Measurements from ENCODE around the gene TOP3B. TPM values are rescaled to one million over a fixed set of nuclear protein-coding genes. Genes with fewer than 3 reads are reported as not detected.

TOP3B gene
- total RNA-seq, 1 donor from 2014 or later = 32.1 TPM

DNA sequence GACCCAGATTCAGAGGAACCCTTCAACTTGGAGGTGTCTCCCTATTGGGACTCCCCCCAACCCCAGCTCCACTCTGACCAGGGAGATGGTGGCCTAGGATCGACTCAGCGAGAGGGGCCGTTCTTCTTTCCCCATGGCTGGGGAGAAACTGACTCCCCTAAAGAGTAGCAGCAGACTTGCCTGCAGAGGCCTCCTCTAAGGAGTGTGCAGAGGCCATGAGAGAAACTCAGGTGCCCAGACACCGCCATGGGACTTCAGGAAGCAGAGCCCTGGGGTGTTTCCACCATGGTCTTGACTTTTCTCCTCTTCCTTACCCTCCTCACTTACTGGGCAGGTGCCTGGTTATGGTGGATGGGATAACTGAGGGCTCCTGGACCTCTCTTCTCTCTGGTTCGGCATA lies 2.6 kb upstream of the TOP3B start:
- Histone ChIP-seq H3K4me3 (no peak overlapping the region), H3K27me3 (ENCODE audit: low read depth) (peaks cover 1% of the 10 kb centered on the region), H3K9me3 (no peaks in the 10 kb centered on the region), H3K36me3 (no peaks in the 10 kb centered on the region), H3K4me1 (peaks cover 26% of the 10 kb centered on the region), H3K27ac (no peak overlapping the region)
- ATAC-seq = no peak
- no peak for DNase-seq
- intact Hi-C loops (cut with DNase I) = no loop called here
- TF ChIP-seq, protein P1, sequence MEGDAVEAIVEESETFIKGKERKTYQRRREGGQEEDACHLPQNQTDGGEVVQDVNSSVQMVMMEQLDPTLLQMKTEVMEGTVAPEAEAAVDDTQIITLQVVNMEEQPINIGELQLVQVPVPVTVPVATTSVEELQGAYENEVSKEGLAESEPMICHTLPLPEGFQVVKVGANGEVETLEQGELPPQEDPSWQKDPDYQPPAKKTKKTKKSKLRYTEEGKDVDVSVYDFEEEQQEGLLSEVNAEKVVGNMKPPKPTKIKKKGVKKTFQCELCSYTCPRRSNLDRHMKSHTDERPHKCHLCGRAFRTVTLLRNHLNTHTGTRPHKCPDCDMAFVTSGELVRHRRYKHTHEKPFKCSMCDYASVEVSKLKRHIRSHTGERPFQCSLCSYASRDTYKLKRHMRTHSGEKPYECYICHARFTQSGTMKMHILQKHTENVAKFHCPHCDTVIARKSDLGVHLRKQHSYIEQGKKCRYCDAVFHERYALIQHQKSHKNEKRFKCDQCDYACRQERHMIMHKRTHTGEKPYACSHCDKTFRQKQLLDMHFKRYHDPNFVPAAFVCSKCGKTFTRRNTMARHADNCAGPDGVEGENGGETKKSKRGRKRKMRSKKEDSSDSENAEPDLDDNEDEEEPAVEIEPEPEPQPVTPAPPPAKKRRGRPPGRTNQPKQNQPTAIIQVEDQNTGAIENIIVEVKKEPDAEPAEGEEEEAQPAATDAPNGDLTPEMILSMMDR (IDR thresholded peaks at IDR 0.05) = no peak

DNA sequence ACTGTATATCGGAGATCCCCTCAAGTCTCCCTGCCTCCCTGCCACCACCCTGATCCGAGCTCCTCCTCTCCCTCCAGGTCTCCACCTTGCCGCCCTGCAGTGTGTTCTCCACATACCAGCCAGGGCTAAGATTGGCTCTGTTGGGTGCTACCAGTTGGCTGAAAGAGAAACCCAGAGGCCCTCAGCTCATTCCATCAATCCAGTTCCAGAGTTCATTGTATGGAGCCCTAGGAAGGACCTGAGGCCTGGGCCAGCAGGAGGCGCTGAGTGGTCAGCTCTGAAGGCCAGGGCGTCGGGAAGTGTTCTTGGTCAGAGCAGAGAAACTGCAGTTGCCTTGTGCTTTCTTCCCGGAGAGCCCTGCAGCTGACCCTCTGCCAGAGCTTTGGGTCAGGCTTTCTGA lies 2.2 kb upstream of the TOP3B start:
- H3K36me3 ChIP-seq = no peaks in the 10 kb centered on the region
- intact Hi-C loops (cut with DNase I) = no loop called here
- H3K27me3 ChIP-seq (ENCODE audit: low read depth) = no peaks in the 10 kb centered on the region
- no peak overlapping the region for H3K4me3 ChIP-seq
- H3K4me1 ChIP-seq = peaks cover 26% of the 10 kb centered on the region
- H3K9me3 ChIP-seq = no peaks in the 10 kb centered on the region
- no peak overlapping the region for H3K27ac ChIP-seq
- TF ChIP-seq, protein P1 (IDR thresholded peaks at IDR 0.05) = peak; percentile 15
- DNase-seq (no peak), ATAC-seq (no peak)

DNA sequence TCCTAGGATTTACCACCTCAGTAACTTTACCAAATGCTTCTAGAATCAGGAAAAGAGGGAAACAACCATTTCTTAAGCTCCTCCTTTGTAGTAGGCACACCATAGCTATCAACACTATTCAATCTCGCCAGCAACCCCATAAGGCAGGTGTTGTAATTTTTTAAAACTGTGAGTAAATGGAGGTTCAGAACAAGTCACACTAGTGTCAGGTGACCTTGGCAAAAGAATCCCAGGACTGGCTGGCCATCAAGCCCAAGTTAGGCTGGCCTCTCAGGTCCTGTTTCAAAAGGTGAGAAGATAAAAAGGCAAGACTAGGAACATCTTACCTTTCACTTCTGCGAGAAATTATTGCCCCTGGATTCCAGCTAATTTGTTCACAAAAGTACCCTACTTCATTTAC lies 713 bp downstream of the TOP3B start:
- Histone ChIP-seq H3K27ac (peak overlapping the region; percentile 86), H3K9me3 (no peaks in the 10 kb centered on the region), H3K27me3 (ENCODE audit: low read depth) (no peaks in the 10 kb centered on the region), H3K4me1 (peaks cover 26% of the 10 kb centered on the region), H3K36me3 (no peaks in the 10 kb centered on the region), H3K4me3 (peak overlapping the region; percentile 94)
- ATAC-seq (no peak), DNase-seq (no peak)
- intact Hi-C loops (cut with DNase I) = no loop called here
- TF ChIP-seq, protein P1 (IDR thresholded peaks at IDR 0.05) = no peak

DNA sequence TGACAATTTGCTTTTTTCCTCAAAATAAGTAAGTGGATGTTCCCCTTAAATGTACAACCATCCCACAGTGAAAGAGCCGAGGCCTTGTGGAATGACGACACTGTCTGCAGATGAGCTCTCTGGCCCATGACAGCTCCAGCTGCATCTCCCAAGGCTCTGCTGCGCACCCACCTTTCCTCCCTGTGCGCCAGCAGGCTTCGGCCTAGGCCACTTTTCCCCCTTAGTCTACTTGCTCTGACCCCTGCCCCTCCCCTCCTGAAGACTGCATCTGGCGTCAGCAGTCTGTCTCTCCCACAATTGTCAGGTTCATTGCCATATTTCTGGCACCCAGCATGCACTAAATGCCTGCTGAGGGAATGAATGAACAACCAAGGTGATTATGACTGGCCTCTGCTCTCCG lies 2.0 kb downstream of the TOP3B start:
- peaks cover 1% of the 10 kb centered on the region for H3K36me3 ChIP-seq
- ATAC-seq (no peak), DNase-seq (no peak)
- no peak overlapping the region for H3K27ac ChIP-seq
- no peaks in the 10 kb centered on the region for H3K9me3 ChIP-seq
- H3K4me1 ChIP-seq = peaks cover 26% of the 10 kb centered on the region
- TF ChIP-seq, protein P1 (IDR thresholded peaks at IDR 0.05) = no peak
- H3K27me3 ChIP-seq (ENCODE audit: low read depth) = no peaks in the 10 kb centered on the region
- H3K4me3 ChIP-seq = no peak overlapping the region
- intact Hi-C loops (cut with DNase I) = no loop called here

DNA sequence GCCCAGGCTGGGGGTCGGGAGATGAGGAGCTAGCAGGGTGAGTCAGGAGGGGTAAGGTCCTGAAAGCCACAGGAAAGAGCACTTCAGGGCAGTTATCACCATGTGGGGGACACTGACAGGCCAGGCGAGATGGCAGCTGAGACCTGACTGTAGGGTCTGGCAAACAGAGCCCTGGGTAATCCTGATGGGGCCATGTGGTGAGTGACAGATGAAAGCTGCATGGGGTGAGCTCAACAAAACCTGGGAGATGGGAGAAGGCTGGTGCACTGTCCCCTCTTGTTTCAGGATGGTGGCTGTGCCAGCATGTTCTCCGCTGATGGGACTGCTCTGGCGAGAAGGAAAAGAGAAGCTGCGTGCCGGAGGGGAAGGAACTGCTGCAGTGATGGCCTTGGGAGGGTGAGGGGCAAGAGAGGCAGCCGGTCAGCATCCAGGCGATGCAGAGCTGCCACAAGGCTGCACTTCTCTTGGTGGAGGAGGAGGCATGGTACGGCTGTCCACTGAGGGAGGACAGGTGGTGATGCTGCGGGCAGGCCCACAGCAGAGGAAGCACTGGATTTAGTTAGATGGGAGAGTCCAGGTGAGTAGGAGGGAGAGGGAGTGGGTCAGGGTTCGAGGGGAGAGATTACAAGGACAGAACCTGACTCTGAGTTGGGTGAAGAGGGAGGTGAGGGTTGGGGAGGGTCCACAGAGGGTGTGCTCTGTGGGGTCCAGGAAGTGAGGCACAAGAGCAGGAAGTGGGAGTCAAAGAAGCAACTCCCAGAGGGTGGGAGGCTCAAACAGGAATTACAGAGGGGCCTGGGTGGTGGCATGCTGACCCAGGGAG lies 3.8 kb downstream of the TOP3B start:
- no peak for ATAC-seq
- DNase-seq = no peak
- H3K4me1 ChIP-seq = peaks cover 26% of the 10 kb centered on the region
- H3K36me3 ChIP-seq = peaks cover 19% of the 10 kb centered on the region
- H3K4me3 ChIP-seq = no peak overlapping the region
- H3K9me3 ChIP-seq = no peaks in the 10 kb centered on the region
- H3K27ac ChIP-seq = no peak overlapping the region
- TF ChIP-seq, protein P1 (IDR thresholded peaks at IDR 0.05) = no peak
- no peaks in the 10 kb centered on the region for H3K27me3 ChIP-seq (ENCODE audit: low read depth)
- intact Hi-C loops (cut with DNase I) = no loop called here
